Right lobe of liver (tissue), 4 donors: ENCODE data around the gene PRDM2.

Experiments used
- CTCF ChIP-seq, 4 donors: fragments of 200-600 bp in 3 of 4; fragments of 450-650 bp in 1 of 4; IDR thresholded peaks; one replicate each; pipeline versions ENCODE4 v1.5.1 to v1.8.0; 2016 to 2022; ENCODE audit warnings: antibody characterized with exemption in 4 of 4, mild to moderate bottlenecking in 2 of 4
- POLR2A ChIP-seq: fragments of 450-650 bp; IDR thresholded peaks from one replicate; pipeline ENCODE4 v1.6.1; 2017; ENCODE audit warnings: antibody characterized with exemption, mild to moderate bottlenecking
- donor health status: DM: no; HTN: no; CAD: no.
- donor health status: DM: no; HTN: no; CAD: no.
- donor health status: DM: no; HTN: yes; CAD: no.

GRCh38 chr1:13730291-13730690 is 30.3 kb downstream of the PRDM2 start:
- TF ChIP-seq CTCF (IDR thresholded peaks at IDR 0.05) (no peak), POLR2A (no peak)
